Subcutaneous adipose tissue (tissue), 4 donors: ENCODE results near the gene NAB2. TPM values are rescaled to one million over a fixed set of nuclear protein-coding genes. Genes with fewer than 3 reads are reported as not detected.

Source experiments
- CTCF ChIP-seq: fragments of 450-650 bp; IDR thresholded peaks from one replicate; pipeline ENCODE4 v1.5.1; 2016; ENCODE audit warnings: low read depth, mild to moderate bottlenecking, control low read depth, antibody characterized with exemption, moderate library complexity
- total RNA-seq, 4 donors: library from RNA; depleted of rRNA; stranded (reverse); fragments of >200 nt; gene quantifications; one replicate each; pipeline ENCODE4 v1.1.0, GENCODE V29; 2016

NAB2 gene
- total RNA-seq, 4 donors from 2014 or later = 4.9 to 19.7 (median 13.7) TPM

- TF ChIP-seq CTCF = no peak
Observed at GRCh38 chr12:57139796-57140649, 51.1 kb downstream of the NAB2 start.

- no peak for TF ChIP-seq CTCF
Observed at GRCh38 chr12:57141249-57141648, 52.3 kb downstream of the NAB2 start.

DNA sequence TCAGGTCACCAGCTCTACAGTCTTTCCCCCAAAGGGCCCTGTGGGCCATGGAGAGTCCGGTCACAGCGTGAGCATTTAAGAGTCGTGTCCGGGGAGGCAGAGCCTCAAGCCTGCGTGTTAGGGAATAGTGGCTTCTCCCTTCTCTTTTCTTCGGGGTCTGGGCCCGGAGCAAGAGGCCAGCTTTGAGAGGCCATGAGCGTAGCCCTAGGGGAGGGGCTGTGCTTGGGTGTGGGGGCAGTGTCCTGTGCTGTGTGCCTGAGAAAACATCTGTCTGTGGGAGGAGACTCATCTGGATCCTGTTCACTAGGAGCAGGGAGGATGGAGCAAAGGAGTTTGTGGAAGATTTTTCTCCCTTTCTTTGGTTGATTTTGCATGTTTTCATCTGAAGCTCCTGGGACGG is 53.2 kb downstream of the NAB2 start:
- no peak for TF ChIP-seq CTCF

DNA sequence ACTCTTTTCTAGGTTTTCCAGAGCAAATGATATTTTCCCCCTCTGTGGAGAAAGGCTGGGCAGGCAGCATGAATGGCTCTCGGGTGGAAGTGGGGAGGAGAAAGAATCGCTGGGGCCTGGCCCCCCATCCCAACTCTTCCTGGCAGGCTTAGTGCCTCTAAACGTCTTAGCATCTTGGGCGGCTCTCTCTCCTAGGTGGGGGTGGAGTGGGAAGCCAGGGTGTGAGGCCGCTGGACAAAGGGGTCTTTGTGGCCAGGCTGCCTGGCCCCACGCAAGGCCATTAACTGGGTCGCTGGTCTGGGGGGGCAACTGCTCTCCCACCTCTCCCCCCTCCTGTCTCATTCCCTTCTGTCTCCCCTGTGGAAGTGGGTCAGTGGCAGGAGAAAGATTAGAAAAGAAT is 53.8 kb downstream of the NAB2 start:
- no peak for TF ChIP-seq CTCF

- no peak for TF ChIP-seq CTCF
Observed at GRCh38 chr12:57143454-57143853, 54.5 kb downstream of the NAB2 start.

Other genes with a start within 250 kb of the NAB2 start
- gene SDR9C7, start 154.7 kb upstream of the NAB2 start, total RNA-seq = not detected
- 1 to 10 TPM in 1 of 4 donors, under 1 TPM in 2, not detected in 1; 0.34 to 1.5 (median 0.66) TPM for gene RDH16, start 131.5 kb upstream of the NAB2 start, total RNA-seq
- gene ZBTB39, start 82.6 kb upstream of the NAB2 start, total RNA-seq = 1 to 10 TPM; 4.0 to 4.6 (median 4.4) TPM
- not detected for gene TAC3, start 72.6 kb upstream of the NAB2 start, total RNA-seq
- 1 to 10 TPM in 1 of 4 donors, under 1 TPM in 2, not detected in 1; 0.33 to 1.1 (median 0.51) TPM for gene MYO1A, start 39.0 kb upstream of the NAB2 start, total RNA-seq
- 10 to 100 TPM in 1 of 4 donors, 1 to 10 TPM in 3; 8.5 to 10.4 (median 9.6) TPM for gene NEMP1, start 10.3 kb upstream of the NAB2 start, total RNA-seq
- 100 to 1,000 TPM in 3 of 4 donors, 10 to 100 TPM in 1; 87.2 to 154 (median 131) TPM for gene STAT6, start 22.2 kb downstream of the NAB2 start, total RNA-seq
- 100 to 1,000 TPM; 301 to 814 (median 762) TPM for gene LRP1, start 39.4 kb downstream of the NAB2 start, total RNA-seq
- not detected for gene LRP1-AS, start 58.5 kb downstream of the NAB2 start, total RNA-seq
- gene NXPH4, start 127.7 kb downstream of the NAB2 start, total RNA-seq = not detected
- gene SHMT2, start 140.6 kb downstream of the NAB2 start, total RNA-seq = 10 to 100 TPM; 19.1 to 41.6 (median 32.7) TPM
- 1 to 10 TPM; 2.2 to 7.8 (median 3.7) TPM for gene STAC3, start 162.1 kb downstream of the NAB2 start, total RNA-seq